Right renal cortex interstitium (tissue), 3 donors: ENCODE measurements around the gene EDAR. TPM values are rescaled to one million over a fixed set of nuclear protein-coding genes. Genes with fewer than 3 reads are reported as not detected.

Source experiments
- DNase-seq, 3 donors: peaks; one replicate each; pipeline ENCODE4 v3.0.0-alpha.2; 2013; ENCODE audit warnings: low read depth in 3 of 3, low spot score in 2 of 3
- polyA plus RNA-seq, 3 donors: library from polyadenylated mRNA; unstranded; fragments of 120-200 nt; gene quantifications; one replicate each; pipeline ENCODE4 v1.2.1, GENCODE V29; 2013; ENCODE audit not compliant: insufficient read length in 3 of 3

The EDAR gene
- polyA plus RNA-seq, 3 donors = 2.8 to 3.0 (median 3.0) TPM

DNA sequence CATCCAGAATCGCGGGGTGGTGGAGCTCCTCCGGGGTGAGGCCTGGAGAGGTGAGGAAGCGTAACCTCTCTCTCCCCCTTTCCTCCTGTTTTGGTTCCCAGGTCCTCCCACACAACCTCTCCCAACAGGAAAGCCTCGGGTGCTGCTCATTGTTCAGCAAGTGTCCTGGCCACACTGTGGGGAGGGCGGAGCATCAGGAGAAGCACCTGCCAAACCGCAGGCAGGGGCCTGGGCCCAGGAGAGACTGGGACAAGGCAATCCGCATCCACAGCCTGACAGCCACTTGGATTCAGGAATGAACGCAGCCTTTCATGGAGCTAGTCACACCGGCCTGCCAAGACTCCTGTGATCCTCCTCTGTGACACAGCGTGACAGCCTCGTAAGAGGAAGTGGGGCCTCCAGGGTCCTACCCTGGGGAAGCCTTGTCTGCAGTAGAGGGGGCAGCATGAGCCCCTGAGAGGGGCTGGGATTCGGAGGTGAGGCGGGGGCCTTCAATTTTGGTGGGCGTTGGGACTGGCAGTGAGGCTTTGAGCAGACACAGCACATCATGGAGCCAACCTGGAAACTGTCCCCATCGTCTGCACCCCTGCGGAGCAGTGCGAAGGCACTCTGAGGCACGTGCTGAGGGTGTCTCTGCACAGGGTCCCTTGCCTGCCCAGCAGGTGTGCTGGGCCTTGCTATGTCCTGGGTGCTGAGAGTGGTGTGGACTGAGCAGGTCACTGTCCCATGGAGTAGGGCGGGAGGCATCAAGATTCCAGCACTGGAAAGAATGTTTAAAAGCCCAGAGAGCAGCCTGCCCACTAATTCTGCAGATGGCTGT, 62.2 kb downstream of the EDAR start:
- no peak for DNase-seq

DNA sequence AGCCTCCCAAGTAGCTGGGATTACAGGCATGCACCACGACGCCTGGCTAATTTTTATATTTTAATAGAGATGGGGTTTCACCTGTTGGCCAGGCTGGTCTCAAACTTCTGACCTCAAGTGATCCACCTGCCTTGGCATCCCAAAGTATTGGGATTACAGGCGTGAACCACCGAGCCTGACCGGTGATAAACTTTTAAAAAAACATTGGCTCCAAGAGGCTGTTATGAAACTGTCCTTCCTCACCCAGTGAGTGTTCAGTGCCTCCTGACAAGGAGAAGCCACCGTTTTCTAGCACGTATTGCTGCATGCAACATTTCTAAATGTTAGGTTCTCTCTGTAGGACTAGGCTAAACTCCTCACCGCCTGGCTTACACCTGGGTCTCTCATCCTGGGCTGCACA, 63.3 kb downstream of the EDAR start:
- no peak for DNase-seq

DNA sequence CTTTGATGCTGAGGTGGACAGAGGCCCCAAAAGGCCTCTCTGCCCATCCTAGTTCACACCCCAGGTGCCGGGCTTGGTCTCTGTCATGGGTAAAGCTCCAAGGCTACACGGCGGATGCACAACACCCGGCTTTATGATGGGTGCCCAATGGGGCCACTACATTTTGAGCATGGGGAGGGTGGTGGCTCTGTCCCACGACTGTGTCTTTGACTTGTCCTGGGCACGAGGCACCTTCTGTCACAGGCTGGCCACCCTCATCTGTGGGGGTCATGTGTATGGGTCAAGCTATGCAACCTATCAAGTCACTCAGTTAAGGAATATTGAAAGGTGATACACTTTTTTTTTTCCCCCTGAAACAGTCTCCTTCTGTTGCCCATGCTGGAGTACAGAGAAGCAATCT, 63.7 kb downstream of the EDAR start:
- no peak for DNase-seq

DNA sequence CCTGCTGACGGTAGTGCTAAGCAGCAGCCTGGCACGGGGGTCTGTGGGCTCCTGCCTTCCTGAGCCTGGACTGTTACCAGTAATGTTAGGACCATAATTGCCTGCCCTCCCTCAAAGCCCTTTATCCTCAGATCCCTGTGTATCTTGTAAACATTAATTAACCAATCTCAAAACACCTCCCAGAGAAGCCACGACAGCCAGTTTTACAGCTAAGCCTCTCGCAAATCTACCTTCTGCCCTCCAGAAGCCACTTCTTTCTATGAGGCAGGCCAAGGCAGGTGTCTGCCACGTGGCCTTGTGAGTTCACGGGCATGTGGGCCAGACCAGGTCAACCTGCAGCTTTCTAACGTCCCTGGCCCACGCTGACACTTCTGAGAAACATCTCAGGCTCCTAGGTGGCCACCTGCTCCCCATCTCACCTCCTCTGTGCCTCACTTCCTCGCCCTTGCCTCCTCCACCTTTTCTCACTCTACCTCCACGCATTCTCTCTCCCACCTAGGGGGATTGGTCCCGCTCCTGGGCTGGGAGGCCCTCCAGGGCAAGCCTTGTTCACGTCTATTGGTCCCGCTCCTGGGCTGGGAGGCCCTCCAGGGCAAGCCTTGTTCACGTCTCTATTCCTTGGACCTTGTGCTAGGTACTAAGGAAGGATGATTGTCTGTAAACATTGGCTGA, 64.3 kb downstream of the EDAR start:
- DNase-seq = no peak

DNA sequence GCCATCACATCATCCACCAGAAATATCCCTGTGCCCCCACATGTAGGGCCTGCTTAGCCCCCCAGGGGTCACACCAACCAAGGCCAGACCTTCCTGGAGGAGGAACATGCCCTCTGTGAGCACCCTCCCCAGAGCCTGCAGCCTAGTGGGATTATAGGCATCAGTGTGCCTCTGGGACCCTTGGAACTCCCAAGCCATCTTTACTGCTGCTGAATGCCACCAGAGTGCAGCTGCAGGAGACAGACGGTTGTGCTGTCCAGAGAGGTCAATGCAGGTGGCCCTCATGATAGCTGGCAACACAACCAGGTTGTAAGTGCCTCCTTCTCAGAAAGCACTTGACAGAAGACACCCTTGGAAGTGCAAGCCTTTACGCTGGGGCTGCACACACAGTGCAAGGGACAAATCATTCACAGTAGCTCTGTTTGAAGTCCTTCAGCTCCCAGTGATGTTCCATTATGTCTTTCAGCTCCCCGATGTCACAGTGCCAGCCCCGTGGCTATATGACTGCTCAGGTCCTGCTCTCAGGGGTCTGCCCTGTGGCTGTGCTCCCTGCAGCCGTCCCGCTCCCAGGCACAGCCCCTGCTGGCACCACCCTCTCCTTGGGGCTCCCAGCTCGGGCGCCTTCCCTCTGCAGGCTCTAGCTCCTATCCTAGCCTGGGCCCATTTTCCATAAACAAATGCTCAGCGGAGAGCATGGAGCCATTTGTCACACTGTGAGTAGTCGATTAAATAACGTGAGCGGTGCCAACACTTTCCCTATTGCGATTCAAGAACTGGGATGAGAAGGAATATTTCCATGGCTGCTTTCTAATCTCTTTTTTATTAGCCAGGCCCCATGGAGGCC, 65.1 kb downstream of the EDAR start:
- DNase-seq = no peak

DNA sequence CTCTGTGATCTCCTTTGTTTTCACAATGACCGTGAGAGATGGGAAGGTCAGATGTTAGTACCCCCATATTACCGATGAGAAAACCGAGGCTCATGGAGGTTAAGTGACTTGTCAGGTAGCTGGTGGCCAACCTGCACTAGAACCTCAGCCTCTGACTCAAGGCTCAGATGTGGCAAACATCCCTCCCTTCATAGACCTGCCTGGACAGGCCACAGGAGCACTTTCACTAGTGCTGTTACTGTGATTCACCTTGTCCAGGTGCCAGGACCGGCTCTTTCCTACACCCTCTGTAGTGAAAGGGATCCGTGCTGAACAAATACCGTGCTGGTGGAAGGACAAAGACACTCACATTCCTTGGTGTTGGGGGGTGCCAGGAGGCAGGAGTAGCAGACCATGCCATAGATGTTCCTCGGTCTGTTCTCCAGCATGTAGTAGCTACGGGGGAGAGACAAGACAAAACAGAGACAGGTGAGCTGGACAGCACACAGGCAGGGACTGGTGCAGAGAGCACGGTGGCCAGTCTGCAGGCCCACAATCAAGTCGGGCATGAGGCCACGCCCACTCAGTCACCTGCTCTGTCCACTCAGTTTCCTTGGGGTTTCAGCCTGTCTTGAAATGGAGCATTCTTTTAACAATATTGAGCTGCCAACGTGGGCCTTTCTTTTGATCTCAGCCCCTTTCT, 65.9 kb downstream of the EDAR start:
- DNase-seq = no peak

DNA sequence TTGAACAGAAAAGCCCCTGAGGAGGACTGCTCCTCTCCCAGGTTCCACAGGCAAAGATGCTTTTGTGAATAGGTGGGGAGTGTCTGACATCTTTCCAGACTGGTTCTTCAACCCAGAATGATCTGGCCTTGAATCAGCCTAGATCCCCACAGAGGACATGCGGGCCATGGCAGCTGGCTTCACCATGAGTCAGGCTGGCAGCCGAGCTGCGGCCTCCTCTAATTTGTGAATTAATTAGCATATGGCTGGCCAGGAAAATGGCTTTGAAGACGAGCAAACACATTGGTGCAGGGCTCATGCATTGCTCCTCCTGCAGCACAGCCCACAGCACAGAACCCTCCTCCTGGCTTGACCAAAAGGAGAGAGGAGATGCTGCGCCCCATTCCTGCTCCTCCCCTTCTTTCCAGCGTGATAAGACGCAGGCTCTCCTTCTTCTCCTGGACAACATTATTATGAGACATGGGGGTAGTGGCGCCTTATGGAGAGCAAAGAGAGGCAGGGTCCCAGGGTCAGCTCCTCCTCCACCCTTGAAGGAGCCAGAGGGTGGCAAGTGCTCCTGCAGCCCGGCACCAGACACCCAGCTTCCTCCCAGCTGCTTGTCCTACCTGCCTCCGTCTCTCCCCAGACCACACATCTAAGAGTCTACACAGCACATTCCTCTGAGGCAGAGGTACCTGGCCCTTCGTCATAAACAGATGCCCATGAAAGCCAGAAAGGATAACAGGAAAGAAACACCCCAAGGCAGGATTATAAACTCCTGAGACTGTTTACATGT, 66.7 kb downstream of the EDAR start:
- DNase-seq = no peak

DNA sequence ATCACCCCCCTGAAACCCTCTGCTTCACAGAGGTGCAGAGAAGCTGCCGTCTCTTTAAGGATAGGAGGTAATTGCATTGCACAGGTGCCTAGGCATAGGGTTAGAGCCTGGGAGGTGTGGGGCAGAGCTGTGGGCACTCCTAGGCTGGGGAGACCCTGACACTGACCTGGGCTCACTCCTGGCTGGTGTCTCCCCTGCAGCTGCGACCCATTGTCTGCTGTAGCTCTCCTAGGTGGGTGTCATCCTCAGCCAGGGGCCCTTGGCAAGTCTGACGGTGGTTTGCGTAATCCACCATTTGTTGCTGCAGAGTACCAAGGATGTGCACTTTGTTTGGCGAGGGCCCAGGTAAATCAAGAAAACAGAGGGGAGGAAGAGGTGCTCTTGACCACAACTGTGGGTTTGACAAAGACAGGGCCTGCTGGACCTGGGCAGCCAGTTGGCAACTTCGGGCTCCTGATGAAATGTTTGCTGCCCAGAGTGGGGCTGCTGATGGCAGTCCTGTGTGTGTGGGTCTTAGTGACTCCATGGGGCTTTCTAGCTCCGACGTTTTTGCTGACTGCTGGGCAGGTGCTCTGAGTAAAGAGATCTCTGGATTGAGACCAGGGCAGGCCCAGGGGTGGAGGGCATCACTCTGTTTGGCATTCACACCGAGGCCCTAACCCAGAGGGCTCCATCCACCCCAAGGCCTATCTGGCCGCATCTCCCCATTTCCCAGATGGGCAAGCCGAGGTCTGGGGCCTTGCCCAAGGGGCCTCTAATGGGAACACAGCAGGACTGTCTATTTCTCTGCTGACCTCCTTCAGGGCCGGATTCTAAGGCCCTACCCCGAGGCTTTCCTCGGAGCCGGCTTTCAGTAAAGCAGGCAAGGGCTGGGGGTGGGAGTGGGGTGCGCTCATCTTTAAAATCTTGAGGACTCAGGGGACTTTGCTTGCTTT, 67.7 kb downstream of the EDAR start:
- no peak for DNase-seq

DNA sequence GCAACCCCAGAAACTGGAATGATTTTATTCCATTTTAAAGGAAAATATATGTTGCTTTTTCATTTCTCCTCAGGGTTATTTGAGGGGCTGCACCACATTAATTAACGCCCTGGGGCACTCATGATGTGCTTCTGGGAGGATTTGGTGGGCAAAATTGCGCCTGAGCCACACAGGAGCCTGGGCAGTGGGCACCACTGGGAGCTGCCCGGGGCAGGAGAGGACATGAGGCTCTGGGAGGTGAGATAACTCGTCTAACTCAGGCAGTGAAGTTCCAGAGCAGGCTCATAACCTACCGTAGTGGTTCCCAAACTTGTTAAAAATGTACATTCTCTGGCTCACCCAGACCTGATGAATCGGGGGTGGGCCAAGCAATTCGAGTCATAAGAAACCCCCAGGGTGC, 68.3 kb downstream of the EDAR start:
- DNase-seq = no peak

DNA sequence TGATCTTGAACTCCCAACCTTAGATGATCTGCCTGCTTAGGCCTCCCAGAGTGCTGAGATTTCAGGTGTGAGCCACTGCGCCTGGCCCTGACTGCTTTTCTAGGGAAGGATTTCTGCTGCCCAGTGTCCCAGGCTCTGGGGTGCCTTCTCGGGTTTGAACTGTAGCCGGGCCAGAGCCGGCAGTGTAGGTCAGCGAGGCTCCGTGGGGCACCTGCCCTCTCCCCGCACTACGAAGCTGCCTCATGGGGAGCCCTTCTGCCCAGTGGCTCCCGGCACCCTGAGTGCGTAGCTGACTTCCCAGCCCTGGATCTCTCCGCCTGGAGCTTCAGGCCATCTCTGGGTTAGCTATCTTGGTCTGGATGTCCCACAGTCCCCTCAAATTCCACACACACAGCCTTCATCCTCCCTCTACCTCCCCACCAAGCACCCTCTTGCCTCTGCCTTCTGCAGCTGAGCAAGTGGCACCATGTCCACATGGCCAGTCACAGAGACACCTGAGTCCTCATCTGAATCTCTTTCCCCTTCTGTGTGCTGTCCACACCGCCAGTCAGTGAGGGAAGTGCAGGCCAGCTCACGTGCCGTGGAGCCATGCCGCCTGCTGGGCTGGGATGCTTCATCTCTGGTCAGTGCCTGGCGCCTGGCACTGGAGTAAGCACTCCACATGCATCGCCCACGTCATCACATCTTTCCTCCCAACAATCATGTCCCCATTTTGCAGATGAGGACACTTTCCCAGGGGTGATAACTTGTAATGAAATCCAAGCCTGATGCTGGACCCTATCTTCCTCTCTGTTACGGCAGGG, 69.2 kb downstream of the EDAR start:
- DNase-seq = no peak

DNA sequence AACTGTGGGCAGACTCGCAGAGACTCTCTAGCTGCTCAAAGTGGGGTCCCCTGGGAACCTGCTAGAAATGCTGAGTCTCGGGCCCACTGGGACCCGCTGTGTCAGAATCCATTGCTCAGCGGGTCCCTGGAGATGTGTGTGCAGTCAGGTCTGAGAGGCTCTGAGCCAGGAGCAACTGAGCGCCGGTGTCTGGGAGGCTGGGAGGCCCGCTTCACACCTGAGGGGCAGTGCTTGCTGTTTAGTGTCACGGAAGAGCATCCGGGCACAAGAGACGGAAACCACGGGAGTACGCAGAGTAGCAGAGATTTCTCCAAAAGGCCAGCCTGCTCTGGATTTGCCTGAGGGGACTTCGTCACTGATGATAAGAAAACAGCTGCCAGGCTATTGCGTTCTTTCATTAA, 70.1 kb downstream of the EDAR start:
- DNase-seq = no peak

DNA sequence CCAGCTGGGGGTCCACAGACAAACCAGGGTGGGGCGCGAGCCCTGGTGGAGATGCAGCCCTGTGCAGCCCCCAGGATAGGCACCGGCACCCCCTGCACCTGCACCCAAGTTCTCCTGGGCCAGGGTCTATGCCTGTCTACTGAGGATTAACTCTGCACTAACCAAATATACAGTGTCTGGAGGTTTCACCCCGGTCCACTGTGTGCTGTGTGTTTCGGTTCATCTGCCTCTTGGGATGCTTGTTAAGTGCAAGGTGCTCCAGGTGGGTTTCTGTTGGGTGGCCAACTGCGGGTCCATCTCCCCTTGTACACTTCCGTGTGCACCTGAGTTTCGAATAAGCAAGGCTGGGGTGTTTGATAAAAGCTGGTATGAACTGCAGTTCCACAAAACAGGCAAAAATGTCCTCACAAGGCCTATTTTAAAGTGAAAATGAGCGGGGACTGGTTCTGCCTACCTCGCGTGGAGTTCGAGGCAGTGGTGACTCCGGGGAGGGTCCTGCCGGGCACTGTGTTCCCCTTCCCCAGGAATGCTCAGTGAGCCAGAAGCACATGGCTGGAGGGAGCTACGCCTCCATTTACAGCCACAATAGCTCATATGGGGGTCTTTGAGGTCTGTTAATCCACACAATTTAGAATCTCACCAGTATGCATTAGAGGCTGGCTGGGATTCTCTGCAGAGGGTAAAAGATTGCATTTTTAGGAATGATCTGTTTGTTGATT, 70.7 kb downstream of the EDAR start:
- DNase-seq = no peak

DNA sequence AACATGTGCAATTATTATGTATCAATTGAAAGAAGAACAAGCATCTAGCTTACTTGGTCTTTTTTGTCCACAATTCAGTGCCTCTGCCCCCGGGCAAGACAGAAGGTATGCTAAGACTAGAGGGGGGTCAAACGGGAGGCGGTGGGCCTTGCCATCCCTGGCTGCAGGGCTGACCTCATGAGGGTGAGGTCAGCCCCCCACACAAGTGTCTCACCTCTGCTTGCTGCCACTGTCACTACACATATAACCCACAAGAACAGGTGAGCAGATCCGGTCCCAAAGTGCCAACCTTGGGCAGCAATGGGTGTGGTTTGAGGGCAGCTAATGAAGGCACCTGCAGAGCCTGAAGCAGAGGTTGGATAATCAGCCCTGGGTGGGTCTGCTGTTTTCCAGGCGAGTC, 71.5 kb downstream of the EDAR start:
- DNase-seq = no peak

DNA sequence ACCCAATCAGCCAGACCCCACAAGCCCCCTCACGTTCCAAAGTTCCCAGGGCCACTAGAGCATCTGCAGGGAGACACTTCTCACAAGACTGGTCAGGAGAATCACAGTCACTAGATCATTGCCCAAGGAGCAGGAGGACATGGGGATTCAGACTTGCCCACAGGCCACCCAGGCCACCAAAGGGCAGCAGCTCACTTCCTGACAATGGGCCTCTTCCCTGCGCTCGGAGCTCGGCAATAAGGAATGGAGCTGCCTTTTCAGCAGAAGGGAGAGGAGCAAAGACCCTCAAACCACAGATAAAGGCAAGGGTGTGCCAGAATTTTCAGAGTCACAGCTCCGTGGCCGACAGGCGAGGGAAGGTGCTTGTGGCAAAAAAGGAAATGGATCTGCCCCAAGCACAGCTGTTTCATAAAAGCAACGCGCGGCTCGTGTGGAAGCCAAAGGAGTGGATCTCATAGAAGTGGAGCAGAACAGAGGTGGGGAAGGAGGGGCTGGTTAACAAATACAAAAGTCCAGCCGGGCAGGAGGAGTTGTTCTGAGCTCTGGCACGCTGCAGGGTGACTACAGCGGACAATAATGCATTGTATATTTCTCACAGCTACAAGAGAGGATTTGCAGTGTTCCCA, 72.1 kb downstream of the EDAR start:
- DNase-seq = no peak

DNA sequence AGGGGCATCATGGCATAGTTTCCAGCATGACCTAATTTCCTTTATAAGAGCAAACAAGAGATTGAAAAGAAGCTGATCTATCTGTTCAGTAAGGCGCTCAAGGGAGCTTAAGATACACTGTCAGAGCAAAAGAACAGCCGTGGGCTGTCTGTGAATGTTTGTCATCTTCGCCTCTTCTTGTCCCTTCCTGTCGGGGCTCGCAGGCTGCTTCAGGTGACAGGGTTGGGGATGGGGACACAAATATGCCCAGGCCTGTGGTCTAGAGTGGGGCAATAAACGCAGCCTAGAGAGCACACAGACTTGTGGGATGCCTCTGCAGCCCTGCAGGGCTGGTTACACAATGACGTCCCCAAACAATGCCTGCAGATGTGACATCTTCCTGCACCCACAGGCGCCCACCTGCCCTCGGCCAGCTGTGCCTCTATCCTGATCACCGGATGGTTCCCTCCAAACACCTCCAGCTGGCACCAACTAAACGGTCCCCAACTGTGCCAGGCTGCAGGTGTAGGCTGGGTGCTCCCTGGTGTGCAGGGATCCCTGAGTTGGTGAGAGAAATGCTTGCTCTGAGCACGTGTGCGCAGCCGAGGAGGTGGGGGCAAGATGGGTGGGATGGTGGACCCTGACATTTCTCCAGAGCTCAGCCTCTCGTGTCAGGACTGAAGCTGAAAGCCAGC, 72.8 kb downstream of the EDAR start:
- DNase-seq = no peak

DNA sequence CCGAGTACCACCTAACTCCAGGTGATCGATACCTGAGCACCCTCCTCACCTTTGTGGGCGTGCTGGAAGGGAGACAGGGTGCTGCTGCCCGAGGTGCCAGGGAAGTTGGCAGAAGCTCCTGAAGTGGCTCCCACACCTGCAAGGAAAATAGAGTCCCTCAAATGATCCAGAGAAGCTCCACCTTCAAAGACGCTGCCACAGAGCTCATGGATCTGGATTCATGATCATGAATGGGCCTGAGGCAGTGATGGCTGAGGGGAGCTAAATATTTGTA, 76.5 kb downstream of the EDAR start:
- no peak for DNase-seq
